Measurements from ENCODE around the gene PCK2. TPM values are rescaled to one million over a fixed set of nuclear protein-coding genes. Genes with fewer than 3 reads are reported as not detected.

The PCK2 gene
- polyA plus RNA-seq, 1 donor from 2014 or later = 1.2 TPM

- Histone ChIP-seq H3K79me2 (replicated peaks; ENCODE audit: insufficient read depth, low read length) (no peaks in the 10 kb centered on the region), H3K4me3 (ENCODE audit: low read length) (no peak overlapping the region), H3K9me3 (ENCODE audit: low read length) (no peaks in the 10 kb centered on the region), H3K9ac (ENCODE audit: low read length) (no peak overlapping the region), H2AFZ (ENCODE audit: low read depth, low read length) (no peak overlapping the region), H3F3A (ENCODE audit: insufficient read depth, low read length, poor library complexity, severe bottlenecking) (no peaks in the 10 kb centered on the region), H3K36me3 (ENCODE audit: insufficient read depth, low read length) (no peaks in the 10 kb centered on the region), H4K20me1 (ENCODE audit: insufficient read depth) (no peaks in the 10 kb centered on the region), H3K4me2 (ENCODE audit: low read length) (no peak overlapping the region), H3K27ac (ENCODE audit: low read length) (no peak overlapping the region), H3K9me2 (ENCODE audit: insufficient read depth, low read length) (no peaks in the 10 kb centered on the region), H3K27me3 (ENCODE audit: insufficient read depth, low read depth, low read length) (no peaks in the 10 kb centered on the region)
- TF ChIP-seq SMC3 (conservative IDR thresholded peaks at IDR 0.05; ENCODE audit: poor library complexity) (no peak), EZH2 (IDR thresholded peaks at IDR 0.05; ENCODE audit: borderline replicate concordance, insufficient read depth, low read length, poor library complexity, severe bottlenecking) (no peak), POLR2AphosphoS5 (IDR thresholded peaks at IDR 0.05) (no peak), TAF1 (IDR thresholded peaks at IDR 0.05; ENCODE audit: low read depth) (no peak), EP300 (conservative IDR thresholded peaks at IDR 0.05; ENCODE audit: poor library complexity, severe bottlenecking) (no peak), REST (IDR thresholded peaks at IDR 0.05; ENCODE audit: borderline replicate concordance) (no peak), RAD21 (conservative IDR thresholded peaks at IDR 0.05) (no peak), MXI1 (conservative IDR thresholded peaks at IDR 0.05; ENCODE audit: poor library complexity, severe bottlenecking) (no peak)
- TF ChIP-seq, protein P1, sequence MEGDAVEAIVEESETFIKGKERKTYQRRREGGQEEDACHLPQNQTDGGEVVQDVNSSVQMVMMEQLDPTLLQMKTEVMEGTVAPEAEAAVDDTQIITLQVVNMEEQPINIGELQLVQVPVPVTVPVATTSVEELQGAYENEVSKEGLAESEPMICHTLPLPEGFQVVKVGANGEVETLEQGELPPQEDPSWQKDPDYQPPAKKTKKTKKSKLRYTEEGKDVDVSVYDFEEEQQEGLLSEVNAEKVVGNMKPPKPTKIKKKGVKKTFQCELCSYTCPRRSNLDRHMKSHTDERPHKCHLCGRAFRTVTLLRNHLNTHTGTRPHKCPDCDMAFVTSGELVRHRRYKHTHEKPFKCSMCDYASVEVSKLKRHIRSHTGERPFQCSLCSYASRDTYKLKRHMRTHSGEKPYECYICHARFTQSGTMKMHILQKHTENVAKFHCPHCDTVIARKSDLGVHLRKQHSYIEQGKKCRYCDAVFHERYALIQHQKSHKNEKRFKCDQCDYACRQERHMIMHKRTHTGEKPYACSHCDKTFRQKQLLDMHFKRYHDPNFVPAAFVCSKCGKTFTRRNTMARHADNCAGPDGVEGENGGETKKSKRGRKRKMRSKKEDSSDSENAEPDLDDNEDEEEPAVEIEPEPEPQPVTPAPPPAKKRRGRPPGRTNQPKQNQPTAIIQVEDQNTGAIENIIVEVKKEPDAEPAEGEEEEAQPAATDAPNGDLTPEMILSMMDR (IDR thresholded peaks at IDR 0.05; ENCODE audit: poor library complexity, severe bottlenecking) = no peak
Measured at GRCh38 chr14:24060984-24061913, 32.9 kb upstream of the PCK2 start.

DNA sequence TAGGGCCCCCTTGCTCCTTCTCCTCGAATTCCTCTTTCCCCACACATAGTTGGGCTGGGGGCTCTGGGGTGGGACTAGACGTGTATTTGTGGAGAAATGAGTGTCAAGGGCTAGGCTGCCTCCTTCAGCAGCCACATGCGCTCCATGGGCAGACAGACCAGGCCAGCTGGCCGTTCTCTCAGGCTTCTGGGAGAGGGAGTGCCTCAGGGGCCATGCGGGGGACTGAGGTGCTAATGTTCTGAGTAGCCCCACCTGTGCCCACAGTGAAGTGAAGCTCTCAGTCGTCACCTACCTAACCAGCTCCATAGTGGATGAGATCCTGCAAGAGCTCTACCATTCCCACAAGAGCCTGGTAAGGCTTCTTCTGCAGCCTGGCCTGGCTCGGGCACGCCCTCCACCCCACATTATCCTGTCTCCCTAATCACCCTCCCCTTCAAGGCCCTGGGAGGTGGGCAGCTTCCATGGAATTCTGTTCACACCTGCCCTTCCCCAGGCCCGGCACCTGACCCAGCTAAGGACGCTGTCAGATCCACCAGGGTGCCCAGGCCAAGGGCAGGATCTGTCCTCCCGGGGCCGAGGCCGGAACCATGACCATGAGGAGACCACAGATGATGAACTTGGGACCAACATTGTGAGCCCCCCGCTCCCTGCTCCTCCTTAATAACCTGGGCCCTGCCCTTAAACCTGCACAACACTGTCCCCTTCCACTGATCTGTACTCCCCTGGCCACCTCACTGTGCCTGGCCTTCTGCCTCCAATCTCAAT, 31.7 kb upstream of the PCK2 start:
- Histone ChIP-seq H3F3A (ENCODE audit: insufficient read depth, low read length, poor library complexity, severe bottlenecking) (no peaks in the 10 kb centered on the region), H3K9me2 (ENCODE audit: insufficient read depth, low read length) (no peaks in the 10 kb centered on the region), H3K79me2 (replicated peaks; ENCODE audit: insufficient read depth, low read length) (no peaks in the 10 kb centered on the region), H3K4me3 (ENCODE audit: low read length) (no peak overlapping the region), H2AFZ (ENCODE audit: low read depth, low read length) (no peak overlapping the region), H3K27me3 (ENCODE audit: insufficient read depth, low read depth, low read length) (no peaks in the 10 kb centered on the region), H3K27ac (ENCODE audit: low read length) (no peak overlapping the region), H4K20me1 (ENCODE audit: insufficient read depth) (no peaks in the 10 kb centered on the region), H3K36me3 (ENCODE audit: insufficient read depth, low read length) (no peaks in the 10 kb centered on the region), H3K9me3 (ENCODE audit: low read length) (no peaks in the 10 kb centered on the region), H3K4me2 (ENCODE audit: low read length) (no peak overlapping the region), H3K9ac (ENCODE audit: low read length) (no peak overlapping the region)
- TF ChIP-seq EP300 (conservative IDR thresholded peaks at IDR 0.05; ENCODE audit: poor library complexity, severe bottlenecking) = no peak
- TF ChIP-seq SMC3 (conservative IDR thresholded peaks at IDR 0.05; ENCODE audit: poor library complexity) = no peak
- TF ChIP-seq EZH2 (IDR thresholded peaks at IDR 0.05; ENCODE audit: borderline replicate concordance, insufficient read depth, low read length, poor library complexity, severe bottlenecking) = no peak
- TF ChIP-seq, protein P1 (IDR thresholded peaks at IDR 0.05; ENCODE audit: poor library complexity, severe bottlenecking) = no peak
- no peak for TF ChIP-seq POLR2AphosphoS5 (IDR thresholded peaks at IDR 0.05)

All from neural cell (in vitro differentiated cells).